HUDEP-2 (cell line): ENCODE measurements around the gene PCDHGA4.
"Not testable (repeated sequence)": the region's sequence is repeated elsewhere in the genome, so short reads cannot be mapped to it uniquely, and the experiment has no call there.

ENCODE experiments used
- DNase-seq, 76 experiments: peaks; one replicate each; lab custom pipeline; 2025; ENCODE audit not compliant: unreplicated experiment in 76 of 76; lab: John Stamatoyannopoulos, UW

Gene PCDHGA4

DNA sequence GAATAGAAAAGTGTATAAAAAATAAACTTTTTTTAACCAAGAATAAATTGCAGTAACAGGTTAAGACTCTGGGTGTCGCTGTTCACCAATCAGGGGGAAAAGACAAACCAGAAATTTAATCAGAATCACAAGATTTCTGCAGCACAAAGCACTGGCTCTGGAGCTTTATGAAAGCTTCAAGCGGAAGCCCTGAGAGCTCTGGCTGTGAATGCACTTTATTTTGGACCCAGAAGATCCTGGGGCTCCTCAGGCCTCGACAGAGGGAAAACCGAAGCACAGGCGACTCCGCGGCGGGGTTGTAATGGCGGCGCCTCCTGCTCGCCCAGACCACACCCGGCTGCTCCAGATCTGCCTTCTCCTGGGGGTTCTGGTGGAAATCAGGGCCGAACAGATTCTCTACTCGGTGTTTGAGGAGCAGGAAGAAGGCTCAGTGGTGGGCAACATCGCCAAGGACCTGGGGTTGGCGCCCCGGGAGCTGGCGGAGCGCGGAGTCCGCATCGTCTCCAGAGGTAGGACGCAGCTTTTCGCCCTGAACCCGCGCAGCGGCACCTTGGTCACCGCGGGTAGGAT lies at the start of gene PCDHGA4:
Gene PCDHGA4 (plus strand): TSS at position 122 of the 570 bp plus-strand sequence. CDS start 87 bp downstream, at position 209.
- DNase-seq, result no peak

DNA sequence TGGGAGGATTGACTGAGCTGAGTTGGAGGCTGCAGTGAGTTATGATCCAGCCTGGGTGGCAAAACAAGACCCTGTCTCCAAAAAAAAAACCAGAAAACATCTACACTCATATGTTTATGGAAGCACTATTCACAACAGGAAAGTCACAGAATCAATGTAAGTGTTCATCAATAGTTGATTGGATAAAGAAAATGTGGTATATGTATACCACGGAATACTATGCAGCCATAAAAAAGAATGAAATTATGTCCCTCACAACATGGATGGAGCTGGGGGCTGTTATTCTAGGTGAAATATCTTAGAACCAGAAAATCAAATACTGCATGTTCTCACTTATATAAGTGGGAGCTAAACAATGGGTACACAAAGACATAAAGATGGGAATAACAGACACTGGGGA lies 48.2 kb upstream of the PCDHGA4 start:
- DNase-seq, result no peak

DNA sequence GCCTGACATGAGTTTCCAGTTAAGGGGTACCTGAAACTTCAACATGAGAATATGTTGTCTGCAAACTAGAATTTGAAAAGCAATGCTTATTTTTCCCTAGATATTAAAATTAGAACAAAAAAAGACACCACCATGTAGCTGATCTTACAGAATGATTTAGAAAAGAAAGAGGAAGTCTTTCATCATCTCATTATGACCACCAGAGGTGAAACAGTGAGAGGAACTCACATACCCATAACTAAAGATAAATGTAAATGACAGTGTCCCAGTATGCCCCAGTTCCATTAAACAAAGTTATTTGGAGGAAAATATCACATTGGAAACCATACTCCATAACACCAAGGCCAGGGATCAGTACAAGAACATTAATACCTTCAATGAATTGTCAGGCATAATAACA lies 41.1 kb upstream of the PCDHGA4 start:
- DNase-seq, result no peak

DNA sequence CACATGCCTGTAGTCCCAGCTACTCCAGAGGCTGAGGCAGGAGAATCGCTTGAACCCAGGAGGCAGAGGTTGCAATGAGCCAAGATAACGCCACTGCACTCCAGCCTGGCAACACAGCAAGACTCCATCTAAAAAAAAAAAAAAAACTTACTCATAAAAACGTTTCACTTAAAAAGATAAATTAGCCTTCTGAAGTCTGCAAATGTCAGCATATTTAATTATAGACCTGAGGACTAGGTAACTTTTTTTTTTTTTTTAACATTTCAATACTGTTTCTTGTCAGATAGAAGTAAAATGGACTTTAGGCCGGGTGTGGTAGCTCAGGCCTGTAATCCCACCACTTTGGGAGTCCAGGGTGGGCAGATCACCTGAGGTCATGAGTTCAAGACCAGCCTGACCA lies 37.9 kb upstream of the PCDHGA4 start:
- not testable (repeated sequence) for DNase-seq

DNA sequence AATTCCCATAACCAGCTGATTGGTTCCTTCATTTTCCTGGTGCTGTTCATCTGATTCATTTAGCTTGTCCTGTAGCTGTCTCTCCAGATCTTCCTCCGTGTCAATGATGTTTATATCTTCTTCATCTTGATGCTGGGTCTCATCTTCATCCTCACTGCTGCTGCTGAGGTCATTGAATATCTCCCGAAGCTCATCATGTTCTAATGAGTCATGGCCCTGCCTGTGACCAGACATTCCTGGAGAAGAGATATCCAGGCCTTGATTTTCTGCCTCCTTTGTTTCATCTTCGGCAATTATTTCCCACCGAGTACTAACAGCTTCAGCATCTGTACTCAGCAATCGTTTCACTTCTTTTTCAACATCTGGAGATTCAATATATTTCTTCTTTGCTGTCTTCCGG lies 35.6 kb upstream of the PCDHGA4 start:
- no peak for DNase-seq

DNA sequence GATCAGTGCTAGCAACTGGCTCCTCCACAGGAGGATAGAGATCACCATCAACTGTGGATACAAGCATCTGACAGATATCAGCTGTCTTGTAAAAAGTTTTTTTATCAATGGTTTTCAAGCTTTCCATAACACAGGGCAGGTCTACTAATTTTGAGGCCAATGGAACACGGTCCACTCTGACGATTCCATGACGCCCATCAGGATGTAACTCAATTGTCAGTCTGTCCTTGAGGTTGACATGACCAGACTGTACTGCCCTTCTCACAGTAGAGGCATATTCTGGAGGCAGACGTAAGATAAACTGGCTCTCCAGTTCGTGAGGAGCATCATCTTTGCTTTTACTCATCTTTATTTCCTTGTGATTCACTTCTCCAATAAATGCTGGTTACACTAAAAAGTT lies 35.1 kb upstream of the PCDHGA4 start:
- DNase-seq, result no peak

DNA sequence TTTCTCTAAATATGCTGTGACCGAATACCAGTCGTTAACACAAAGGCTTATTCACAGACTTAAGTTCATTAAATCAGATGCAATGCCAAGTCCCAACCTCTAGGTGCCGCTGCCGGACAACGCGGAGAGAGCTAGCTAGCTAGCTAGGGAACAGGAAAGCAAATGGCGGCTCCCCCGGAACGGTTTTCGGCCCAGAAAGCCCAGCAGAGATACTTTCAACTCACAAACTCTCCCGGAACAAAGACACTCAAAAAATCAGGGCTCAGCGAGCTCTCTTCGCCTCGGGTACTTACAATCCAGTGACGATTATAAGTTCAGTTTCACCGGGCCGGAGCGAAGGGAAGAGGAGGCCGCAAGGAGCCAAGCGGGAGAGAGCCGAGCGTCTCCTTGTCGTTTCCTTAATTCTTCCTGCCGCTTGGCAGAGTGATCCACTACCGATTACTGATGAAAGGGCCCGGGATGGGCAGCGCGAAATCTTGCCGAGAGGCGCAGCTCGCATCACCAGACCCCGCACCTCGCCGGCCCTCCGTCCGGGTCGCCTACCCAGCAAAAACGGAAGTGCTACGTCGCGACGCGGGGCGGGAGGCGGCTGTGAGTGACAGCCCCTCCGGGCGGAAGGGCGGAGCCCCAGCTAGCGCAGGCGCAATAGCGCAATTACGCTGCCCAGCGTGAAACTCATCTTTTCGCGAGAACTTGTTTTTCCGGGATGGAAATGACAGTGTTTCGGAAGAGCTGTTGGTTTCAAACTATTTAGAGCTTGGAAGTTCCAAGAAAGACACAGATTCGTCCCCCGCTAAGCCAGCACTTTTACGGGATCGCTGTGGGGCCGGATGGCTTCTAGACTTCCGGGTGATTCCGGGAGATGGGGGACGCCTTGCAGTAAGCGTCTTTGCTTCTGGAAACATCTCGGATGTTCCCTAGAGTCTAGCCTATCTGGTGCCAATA lies 34.3 kb upstream of the PCDHGA4 start, which contains the start of gene TAF7:
Gene TAF7 (minus strand): TSS at position 560 of the 945 bp plus-strand sequence. CDS start 740 bp downstream, outside the sequence.
- peak in 75 of 76 experiments; percentile 37 to 93 (median 78) for DNase-seq

DNA sequence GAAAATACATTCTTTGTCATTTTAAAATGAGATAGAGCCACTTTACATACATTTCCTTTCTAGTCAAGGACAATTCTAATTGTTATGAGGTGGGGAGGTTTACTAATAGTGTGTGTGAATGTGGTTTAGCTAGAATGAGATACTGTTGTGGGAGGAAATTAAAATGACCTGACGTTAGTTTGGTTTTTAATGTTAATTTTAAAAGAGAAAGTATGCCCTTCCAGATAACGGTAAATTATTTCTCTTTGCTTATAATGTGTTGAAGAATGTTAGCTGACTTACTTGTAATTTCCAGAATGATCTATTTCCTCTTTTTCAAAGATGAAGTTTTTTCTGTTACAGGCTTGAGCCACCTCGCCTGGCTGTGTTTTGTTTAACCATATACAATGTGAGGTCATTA lies 32.6 kb upstream of the PCDHGA4 start:
- no peak for DNase-seq

DNA sequence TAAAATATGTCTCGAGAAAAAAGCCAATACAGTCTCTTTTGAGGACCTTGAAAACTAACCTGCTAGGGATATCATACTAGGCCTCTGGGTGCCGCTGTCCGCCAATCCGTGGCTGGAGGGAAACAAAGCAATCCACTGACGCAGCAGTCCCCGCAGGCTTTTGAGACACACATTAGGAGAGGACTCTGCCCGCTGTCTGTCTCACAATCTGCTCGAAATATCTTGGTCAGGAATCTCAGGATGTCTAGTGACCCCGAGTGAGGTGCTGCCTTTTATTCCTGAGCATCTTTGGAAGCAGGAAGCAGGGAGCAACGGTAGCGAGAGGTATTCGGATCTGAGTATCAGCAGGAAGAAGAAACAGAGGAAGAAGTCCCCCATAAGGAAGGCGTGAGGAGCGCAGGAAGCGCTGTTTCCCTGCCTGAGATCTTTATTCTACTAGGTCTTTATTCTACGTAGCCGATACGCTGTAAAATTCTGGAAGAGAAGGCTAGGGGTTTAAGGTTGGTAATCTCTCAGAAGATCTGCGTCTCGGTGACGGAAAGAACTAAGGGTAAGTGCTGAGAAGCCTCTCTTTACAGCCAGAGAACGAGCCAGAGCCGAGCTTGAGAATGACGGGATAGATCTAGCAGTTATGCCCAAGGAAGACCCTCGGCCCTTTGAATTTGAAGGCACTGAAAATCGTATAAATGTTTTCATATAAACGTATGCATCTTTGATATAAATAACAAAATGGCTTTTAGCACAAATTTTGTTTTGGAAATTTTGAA lies 28.6 kb upstream of the PCDHGA4 start:
- DNase-seq, result peak in 25 of 76 experiments; percentile 2 to 36 (median 11)

DNA sequence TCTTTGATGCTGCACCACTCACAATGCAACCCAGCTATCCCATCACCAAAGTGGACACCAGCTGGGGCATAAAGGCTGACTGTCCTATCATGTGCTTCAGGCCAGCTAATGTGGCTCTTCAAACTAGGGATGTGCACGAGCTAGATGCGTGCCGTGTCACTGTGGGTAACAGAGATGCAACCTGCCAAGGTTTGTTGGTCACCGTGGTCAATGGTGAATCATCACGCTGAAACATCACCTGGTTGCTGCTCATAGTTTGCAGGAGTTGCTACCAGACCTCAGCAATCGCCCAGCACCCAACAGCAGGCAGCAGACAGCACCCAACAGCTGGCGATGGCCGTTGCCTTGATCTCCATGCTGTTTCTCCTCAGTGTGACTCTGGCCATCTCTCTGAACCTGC lies 26.6 kb upstream of the PCDHGA4 start:
- no peak for DNase-seq

DNA sequence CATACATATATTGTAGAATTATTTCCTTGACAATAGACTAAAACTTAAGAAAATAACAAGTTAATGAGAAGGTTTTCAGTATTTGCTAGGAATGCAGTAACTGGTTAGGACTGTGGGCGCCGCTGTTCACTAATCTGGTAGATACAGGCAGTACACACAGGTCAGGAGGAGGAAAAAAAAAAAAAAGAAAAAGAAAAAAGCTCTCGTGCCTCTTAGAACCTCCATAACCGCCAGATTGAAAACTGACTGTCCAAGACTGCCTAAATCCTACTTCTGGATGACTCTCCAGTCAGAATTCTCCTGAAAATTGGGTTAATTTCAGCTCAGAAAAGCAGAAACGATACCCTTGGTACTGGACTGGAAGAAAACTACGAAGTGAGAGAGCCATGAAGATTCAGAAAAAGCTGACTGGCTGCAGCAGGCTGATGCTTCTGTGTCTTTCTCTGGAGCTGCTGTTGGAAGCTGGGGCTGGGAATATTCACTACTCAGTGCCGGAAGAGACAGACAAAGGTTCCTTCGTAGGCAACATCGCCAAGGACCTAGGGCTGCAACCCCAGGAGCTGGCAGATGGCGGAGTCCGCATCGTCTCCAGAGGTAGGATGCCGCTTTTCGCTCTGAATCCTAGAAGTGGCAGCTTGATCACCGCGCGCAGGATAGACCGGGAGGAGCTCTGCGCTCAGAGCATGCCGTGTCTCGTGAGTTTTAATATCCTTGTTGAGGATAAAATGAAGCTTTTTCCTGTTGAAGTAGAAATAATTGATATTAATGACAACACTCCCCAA lies 24.3 kb upstream of the PCDHGA4 start, which contains the start of gene PCDHGA1:
Gene PCDHGA1 (plus strand): TSS at position 216 of the 782 bp plus-strand sequence.
- peak in 4 of 76 experiments; percentile 1 to 25 (median 12) for DNase-seq

DNA sequence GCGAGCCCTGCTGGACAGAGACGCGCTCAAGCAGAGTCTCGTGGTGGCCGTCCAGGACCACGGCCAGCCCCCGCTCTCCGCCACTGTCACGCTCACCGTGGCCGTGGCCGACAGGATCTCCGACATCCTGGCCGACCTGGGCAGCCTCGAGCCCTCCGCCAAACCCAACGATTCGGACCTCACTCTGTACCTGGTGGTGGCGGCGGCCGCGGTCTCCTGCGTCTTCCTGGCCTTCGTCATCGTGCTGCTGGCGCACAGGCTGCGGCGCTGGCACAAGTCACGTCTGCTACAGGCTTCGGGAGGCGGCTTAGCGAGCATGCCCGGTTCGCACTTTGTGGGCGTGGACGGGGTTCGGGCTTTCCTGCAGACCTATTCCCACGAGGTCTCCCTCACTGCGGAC lies 22.2 kb upstream of the PCDHGA4 start:
- DNase-seq, result not testable (repeated sequence)

DNA sequence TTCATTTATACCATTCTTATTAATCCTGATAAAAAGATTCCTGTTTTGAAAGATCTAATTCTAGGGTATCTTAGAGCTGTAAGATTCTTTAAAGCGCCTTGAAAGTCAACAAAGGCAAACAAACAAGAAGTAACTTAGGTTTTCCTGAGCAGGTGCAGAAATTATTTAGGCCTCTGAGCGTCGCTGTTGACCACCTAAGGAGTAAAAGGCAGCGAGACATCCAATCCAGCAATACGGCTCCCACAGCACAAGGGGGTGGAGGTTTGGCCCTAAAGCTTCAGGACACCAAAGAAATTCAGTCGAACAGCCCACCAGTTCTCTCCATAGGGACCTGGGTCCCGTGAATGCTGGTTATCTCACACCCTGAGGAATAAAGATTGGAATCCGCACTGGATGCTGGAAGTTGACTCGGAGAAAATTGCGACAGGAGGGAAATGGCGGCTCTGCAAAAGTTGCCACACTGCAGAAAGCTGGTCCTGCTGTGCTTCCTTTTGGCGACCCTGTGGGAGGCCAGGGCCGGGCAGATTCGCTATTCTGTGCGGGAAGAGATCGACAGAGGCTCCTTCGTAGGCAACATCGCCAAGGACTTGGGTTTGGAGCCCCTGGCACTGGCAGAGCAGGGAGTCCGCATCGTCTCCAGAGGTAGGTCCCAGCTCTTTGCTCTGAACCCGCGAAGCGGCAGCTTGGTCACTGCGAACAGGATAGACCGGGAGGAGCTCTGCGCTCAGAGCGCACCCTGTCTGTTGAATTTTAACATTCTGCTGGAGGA lies 16.1 kb upstream of the PCDHGA4 start, which contains the start of gene PCDHGA2:
Gene PCDHGA2 (plus strand): TSS at position 223 of the 769 bp plus-strand sequence.
- no peak for DNase-seq

DNA sequence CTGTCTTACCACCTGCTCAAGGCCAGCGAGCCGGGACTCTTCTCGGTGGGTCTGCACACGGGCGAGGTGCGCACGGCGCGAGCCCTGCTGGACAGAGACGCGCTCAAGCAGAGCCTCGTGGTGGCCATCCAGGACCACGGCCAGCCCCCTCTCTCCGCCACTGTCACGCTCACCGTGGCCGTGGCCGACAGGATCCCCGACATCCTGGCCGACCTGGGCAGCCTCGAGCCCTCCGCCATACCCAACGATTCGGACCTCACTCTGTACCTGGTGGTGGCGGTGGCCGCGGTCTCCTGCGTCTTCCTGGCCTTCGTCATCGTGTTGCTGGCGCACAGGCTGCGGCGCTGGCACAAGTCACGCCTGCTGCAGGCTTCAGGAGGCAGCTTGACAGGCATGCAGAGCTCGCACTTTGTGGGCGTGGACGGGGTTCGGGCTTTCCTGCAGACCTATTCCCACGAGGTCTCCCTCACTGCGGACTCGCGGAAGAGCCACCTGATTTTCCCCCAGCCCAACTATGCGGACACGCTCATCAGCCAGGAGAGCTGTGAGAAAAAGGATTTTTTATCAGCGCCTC lies 14.0 kb upstream of the PCDHGA4 start:
- not testable (repeated sequence) for DNase-seq

DNA sequence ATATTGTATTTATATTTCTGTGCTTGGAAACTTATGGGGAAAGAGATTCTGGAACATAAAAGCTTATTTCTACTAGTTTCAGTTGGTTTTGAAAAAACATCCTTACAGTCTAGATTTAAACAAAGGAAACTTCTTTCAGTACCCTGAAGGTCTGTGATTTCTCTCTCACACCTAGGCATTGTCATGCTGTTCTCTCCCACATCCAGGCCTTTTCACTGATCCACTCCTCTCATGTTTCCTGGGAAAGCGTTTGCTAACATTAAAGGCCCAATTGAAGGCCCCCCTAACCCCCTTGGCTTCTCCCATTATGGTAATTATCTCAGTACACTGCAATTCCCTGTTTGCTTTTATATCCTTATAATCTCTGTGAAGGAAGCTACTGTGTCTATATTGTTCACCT lies 12.0 kb upstream of the PCDHGA4 start:
- no peak for DNase-seq

DNA sequence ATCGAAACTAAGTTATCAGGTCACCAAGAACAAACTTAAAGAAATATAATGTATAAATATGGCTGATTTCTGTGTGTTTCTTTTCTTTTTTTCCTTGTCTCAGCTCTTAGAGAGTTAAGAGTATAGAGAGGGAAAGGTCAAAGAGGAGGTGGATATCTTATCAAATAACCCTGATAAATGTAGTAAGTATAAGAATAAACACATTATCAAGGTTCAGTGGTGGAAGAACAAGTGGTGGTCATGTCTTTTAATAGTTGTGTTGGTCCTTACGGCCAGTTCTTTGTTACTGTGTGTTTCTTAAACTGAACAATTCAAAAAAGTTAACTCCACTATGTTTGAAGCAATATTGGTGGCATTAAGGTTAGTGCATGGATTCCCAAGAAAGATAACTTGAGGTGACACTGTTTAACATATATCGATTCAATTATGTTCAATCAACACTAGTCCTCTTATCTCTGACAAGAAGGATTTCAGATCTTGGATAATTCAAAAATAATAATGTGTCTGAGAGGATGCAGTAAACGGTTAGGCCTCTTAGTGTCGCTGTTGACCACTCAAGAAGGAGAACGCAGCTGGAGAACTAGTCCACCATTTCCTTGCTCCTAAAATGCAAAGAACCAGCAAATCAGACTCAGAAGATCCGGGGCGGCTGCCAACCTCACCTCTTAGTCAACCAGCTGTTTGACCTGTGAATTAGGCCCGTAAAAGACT lies 11.4 kb upstream of the PCDHGA4 start, which contains the start of gene PCDHGA3:
Gene PCDHGA3 (plus strand): TSS at position 588 of the 711 bp plus-strand sequence. CDS start 205 bp downstream, outside the sequence.
- peak in 1 of 76 experiments; percentile 2 for DNase-seq

DNA sequence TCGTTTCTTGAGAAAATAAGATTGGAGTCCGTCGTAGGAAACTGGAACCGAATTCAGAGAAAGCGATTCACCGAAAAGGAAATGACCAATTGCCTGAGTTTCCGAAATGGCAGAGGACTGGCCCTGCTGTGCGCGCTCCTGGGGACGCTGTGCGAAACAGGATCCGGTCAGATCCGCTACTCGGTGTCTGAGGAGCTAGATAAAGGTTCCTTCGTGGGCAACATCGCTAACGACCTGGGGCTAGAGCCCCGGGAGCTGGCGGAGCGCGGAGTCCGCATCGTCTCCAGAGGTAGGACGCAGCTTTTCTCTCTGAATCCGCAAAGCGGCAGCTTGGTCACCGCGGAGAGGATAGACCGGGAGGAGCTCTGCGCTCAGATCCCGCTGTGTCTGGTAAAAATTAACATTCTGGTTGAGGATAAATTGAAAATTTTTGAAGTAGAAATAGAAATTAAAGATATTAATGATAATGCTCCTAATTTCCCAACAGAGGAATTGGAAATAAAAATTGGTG lies 10.8 kb upstream of the PCDHGA4 start:
- DNase-seq, result no peak

DNA sequence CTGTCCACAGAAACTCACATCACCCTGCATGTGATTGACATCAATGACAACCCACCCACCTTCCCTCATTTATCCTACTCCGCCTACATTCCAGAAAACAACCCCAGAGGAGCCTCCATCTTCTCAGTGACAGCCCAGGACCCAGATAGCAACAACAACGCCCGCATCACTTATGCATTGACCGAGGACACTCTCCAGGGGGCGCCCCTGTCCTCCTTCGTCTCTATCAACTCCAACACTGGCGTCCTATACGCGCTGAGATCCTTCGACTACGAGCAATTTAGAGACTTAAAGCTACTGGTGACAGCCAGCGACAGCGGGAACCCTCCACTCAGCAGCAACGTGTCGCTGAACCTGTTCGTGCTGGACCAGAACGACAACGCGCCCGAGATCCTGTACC lies 9.5 kb upstream of the PCDHGA4 start:
- DNase-seq, result no peak
